HFFc6 (cell line): ENCODE data around the gene AUNIP. TPM values are rescaled to one million over a fixed set of nuclear protein-coding genes. Genes with fewer than 3 reads are reported as not detected.
A peak's percentile ranks its signal among the peaks of the same experiment; 100 is the strongest.

ENCODE experiments used
- DNase-seq: peaks from one replicate; pipeline ENCODE4 v3.0.0-alpha.2; 2018
- H3K27ac Mint-ChIP-seq: 2 replicates; pipeline ENCODE4 v1.8.0; 2020; ENCODE audit warnings: mild to moderate bottlenecking, mixed read lengths
- H3K27me3 Mint-ChIP-seq: 2 replicates; pipeline ENCODE4 v1.8.0; 2021; ENCODE audit warnings: mild to moderate bottlenecking, moderate library complexity, mixed read lengths; ENCODE audit not compliant: insufficient read depth
- H3K36me3 Mint-ChIP-seq: 2 replicates; pipeline ENCODE4 v1.8.0; 2021; ENCODE audit warnings: low read depth, mixed read lengths
- H3K4me1 Mint-ChIP-seq: 2 replicates; pipeline ENCODE4 v1.8.0; 2020; ENCODE audit warnings: low read depth, mixed read lengths
- H3K4me3 Mint-ChIP-seq: 2 replicates; pipeline ENCODE4 v1.8.0; 2020; ENCODE audit warnings: mild to moderate bottlenecking, moderate library complexity, mixed read lengths
- H3K9me3 Mint-ChIP-seq: 2 replicates; pipeline ENCODE4 v1.8.0; 2020; ENCODE audit warnings: mild to moderate bottlenecking, mixed read lengths
- CTCF ChIP-seq: fragments of 200-600 bp; sonication (generic); IDR thresholded peaks from 2 replicates; pipeline ENCODE4 v1.5.0; 2021; ENCODE audit warnings: antibody characterized with exemption, mild to moderate bottlenecking
- total RNA-seq, 6 experiments: library from RNA; stranded (reverse); fragmentation: NEBNext Ultra II Directional; extraction: Animal tissue kit (Norgen Biotek cat#: 25700); gene quantifications; 2 replicates in 1 of 6; 3 replicates in 5 of 6; pipeline ENCODE4 v1.2.3, GENCODE V29; 2021

Gene AUNIP
- total RNA-seq, 6 experiments from 2014 or later, result 2.4 to 3.6 (median 3.2) TPM

DNA sequence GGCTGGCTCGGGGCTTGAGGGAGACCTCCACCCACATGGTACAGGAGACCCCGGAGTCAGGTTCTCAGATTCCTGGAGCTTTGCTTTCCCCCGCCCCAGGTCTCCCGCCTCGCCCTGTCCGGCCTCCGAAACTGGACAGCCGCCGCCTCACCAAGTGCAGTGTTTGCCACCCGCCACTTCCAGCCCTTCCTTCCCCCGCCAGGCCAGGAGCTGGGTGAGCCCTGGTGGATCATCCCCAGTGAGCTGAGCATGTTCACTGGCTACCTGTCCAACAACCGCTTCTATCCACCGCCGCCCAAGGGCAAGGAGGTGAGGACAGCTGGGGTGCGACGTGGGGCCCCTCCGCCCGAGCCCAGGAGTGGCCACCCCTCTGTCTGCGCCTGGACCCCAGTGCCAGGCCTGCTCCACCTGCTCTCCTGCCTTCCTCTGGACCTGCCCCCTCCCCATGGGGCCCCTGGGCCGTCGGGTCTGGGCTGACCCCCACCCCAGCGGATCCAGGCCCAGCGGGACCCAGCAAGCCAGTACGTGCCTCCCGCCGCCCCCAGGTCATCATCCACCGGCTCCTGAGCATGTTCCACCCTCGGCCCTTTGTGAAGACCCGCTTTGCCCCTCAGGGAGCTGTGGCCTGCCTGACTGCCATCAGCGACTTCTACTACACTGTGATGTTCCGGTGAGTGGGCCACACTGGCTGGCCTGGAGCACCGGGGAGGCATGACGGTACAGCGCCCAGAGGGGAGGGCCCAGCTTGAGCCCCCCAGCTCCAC, 50.6 kb downstream of the AUNIP start:
- Mint-ChIP-seq H3K4me3 (no peak overlapping the region), H3K4me1 (peaks cover 22% of the 10 kb centered on the region), H3K36me3 (no peaks in the 10 kb centered on the region; the same call in 1 of the 2 replicates), H3K27me3 (no peaks in the 10 kb centered on the region; the same call in none of the 2 replicates), H3K27ac (no peak overlapping the region), H3K9me3 (no peaks in the 10 kb centered on the region)
- no peak for DNase-seq
- TF ChIP-seq CTCF, result no peak

DNA sequence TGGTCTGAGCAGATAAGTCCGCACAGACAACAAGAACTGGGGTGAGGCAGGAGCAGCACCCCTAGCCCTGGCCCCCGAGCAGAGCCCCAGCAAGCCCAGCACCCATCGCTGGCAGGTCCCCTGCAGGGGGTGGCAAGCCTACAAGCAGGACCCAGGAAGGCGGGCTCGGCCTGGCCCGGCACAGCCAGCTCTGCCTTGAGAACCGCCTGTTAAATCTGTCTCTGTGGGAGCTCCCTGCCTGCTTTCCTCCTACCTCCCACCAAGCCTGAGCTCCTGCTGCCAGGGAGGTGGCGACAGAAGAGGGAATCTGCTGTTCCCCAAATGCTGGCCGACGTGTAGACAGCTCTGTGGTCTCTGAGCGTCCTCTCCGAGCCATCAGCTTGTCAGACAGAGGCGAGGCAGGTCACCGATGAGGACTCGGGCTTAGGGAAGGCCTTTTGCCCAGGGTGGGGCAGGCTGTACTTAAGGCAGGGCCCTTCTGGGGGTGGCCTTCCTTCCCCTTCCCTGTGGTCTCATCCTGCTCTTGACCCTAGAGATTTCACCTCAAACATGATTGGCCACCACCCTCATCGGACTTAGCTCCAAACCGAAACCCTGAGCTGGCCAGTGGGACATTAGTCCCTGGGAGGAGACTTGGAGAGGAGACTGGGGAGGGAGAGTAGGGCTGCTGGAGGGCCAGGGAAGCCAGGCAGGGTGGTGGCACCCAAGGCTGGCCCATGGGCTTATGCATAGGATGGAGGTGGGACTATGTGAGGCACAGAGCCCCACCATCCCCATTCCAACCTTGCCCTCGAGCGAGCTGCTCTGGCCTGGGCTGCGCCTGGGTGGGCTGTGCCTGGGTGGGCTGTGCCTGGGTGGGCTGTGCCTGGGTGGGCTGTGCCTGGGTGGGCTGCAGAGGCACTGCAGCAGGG, 51.5 kb downstream of the AUNIP start:
- Mint-ChIP-seq H3K36me3 (no peaks in the 10 kb centered on the region; the same call in 1 of the 2 replicates), H3K4me3 (no peak overlapping the region), H3K27me3 (no peaks in the 10 kb centered on the region; the same call in none of the 2 replicates), H3K9me3 (no peaks in the 10 kb centered on the region), H3K4me1 (peaks cover 22% of the 10 kb centered on the region), H3K27ac (no peak overlapping the region)
- DNase-seq, result no peak
- TF ChIP-seq CTCF, result no peak

- no peaks in the 10 kb centered on the region; the same call in none of the 2 replicates for H3K27me3 Mint-ChIP-seq
- no peaks in the 10 kb centered on the region for H3K9me3 Mint-ChIP-seq
- TF ChIP-seq CTCF, result no peak
- no peaks in the 10 kb centered on the region; the same call in 1 of the 2 replicates for H3K36me3 Mint-ChIP-seq
- no peak for DNase-seq
- H3K4me3 Mint-ChIP-seq, result no peak overlapping the region
- no peak overlapping the region for H3K27ac Mint-ChIP-seq
- H3K4me1 Mint-ChIP-seq, result peaks cover 22% of the 10 kb centered on the region
Observed at GRCh38 chr1:25806418-25806817, 52.8 kb downstream of the AUNIP start.

DNA sequence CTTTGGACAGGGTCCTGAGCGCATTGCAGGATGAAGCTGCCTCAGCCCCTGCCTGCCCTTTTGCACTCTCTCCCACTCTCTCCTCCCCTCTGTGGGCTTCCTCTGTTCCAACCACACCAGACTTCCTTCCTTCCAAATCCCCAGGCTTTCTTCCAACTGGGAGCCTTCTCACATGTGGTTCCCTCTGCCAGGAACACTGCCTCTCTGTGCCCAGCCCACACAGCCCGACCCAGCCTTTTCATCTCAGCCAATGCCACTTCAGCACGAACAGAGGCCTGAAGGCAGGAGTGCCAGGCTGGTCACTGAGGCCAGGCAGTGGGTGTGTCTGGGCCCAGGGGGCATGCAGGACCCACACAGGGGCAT, 53.4 kb downstream of the AUNIP start:
- Mint-ChIP-seq H3K27me3 (no peaks in the 10 kb centered on the region; the same call in none of the 2 replicates), H3K36me3 (no peaks in the 10 kb centered on the region; the same call in 1 of the 2 replicates), H3K4me1 (peaks cover 27% of the 10 kb centered on the region), H3K27ac (no peak overlapping the region; the same call in 1 of the 2 replicates), H3K4me3 (no peak overlapping the region), H3K9me3 (no peaks in the 10 kb centered on the region)
- TF ChIP-seq CTCF, result no peak
- no peak for DNase-seq

DNA sequence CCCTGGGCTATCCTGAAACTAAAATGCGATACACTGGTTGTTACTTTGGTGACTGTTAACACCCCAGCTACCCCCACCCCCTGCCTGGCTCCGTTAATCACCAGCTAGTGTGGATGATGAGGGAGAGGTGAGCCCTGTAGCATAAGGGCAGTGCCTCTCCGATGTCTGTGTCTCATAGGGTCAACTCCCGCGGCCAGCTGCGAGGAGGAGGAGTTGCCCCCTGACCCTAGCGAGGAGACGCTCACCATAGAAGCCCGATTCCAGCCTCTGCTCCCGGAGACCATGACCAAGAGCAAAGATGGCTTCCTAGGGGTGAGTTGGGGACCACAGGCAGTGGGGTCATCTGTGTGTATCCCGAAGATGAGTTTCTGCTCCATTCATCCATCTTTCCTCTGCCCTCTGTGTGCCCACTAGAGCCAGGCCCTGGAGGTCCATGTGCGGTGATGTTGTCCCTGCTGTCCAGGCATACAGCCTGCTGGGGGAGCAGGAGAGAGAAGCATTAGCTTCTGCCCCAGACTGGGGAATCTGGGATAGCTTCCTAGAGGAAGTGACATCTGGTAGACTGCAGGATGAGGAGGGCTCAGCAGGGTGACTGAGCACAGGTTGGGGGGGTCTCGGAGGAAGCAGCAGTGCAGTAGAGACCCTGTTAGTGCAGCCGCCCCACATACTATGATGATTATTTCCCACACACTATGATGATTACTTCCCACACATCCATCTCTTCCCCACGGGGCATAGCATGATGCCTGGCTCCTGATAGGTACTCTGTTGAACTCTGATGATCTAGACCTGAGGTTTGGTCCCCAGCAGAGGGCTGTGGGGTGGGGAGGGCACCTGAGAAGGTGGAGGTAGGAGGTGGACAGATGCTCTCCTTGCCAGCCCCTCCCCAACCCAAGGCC, 54.0 kb downstream of the AUNIP start:
- TF ChIP-seq CTCF, result 0 out of 2 replicates have a peak, but pooled peaks have one; percentile 7
- no peak overlapping the region for H3K4me3 Mint-ChIP-seq
- H3K9me3 Mint-ChIP-seq, result no peaks in the 10 kb centered on the region
- no peak overlapping the region for H3K27ac Mint-ChIP-seq
- DNase-seq, result no peak
- peaks cover 2% of the 10 kb centered on the region for H3K27me3 Mint-ChIP-seq
- no peaks in the 10 kb centered on the region; the same call in 1 of the 2 replicates for H3K36me3 Mint-ChIP-seq
- H3K4me1 Mint-ChIP-seq, result peaks cover 32% of the 10 kb centered on the region
